T-helper 2 cell treated with Interferon-gamma antibody and Interleukin-4, amounts not matched to agents 5 μg/mL and 100 μg/mL, for 36 hours (primary cell): Measurements from ENCODE around the gene CD302.
"Not testable (repeated sequence)": the region's sequence is repeated elsewhere in the genome, so short reads cannot be mapped to it uniquely, and the experiment has no call there.

Source experiments
- DNase-seq: peaks from one replicate; pipeline ENCODE4 v3.0.0; 2021; ENCODE audit warnings: low spot score
- H3K27ac Mint-ChIP-seq: one replicate; pipeline ENCODE4 v1.8.0; 2021; ENCODE audit warnings: mild to moderate bottlenecking, mixed read lengths
- H3K27me3 Mint-ChIP-seq: one replicate; pipeline ENCODE4 v1.8.0; 2021; ENCODE audit warnings: low read depth, mixed read lengths
- H3K36me3 Mint-ChIP-seq: one replicate; pipeline ENCODE4 v1.8.0; 2021; ENCODE audit warnings: low read depth, mixed read lengths
- H3K4me1 Mint-ChIP-seq: one replicate; pipeline ENCODE4 v1.8.0; 2021; ENCODE audit warnings: low read depth, mixed read lengths
- H3K4me3 Mint-ChIP-seq: one replicate; pipeline ENCODE4 v1.8.0; 2022; ENCODE audit warnings: mild to moderate bottlenecking, moderate library complexity, mixed read lengths
- H3K9me3 Mint-ChIP-seq: one replicate; pipeline ENCODE4 v1.8.0; 2021; ENCODE audit warnings: mixed read lengths

Gene CD302, protein sequence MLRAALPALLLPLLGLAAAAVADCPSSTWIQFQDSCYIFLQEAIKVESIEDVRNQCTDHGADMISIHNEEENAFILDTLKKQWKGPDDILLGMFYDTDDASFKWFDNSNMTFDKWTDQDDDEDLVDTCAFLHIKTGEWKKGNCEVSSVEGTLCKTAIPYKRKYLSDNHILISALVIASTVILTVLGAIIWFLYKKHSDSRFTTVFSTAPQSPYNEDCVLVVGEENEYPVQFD

DNA sequence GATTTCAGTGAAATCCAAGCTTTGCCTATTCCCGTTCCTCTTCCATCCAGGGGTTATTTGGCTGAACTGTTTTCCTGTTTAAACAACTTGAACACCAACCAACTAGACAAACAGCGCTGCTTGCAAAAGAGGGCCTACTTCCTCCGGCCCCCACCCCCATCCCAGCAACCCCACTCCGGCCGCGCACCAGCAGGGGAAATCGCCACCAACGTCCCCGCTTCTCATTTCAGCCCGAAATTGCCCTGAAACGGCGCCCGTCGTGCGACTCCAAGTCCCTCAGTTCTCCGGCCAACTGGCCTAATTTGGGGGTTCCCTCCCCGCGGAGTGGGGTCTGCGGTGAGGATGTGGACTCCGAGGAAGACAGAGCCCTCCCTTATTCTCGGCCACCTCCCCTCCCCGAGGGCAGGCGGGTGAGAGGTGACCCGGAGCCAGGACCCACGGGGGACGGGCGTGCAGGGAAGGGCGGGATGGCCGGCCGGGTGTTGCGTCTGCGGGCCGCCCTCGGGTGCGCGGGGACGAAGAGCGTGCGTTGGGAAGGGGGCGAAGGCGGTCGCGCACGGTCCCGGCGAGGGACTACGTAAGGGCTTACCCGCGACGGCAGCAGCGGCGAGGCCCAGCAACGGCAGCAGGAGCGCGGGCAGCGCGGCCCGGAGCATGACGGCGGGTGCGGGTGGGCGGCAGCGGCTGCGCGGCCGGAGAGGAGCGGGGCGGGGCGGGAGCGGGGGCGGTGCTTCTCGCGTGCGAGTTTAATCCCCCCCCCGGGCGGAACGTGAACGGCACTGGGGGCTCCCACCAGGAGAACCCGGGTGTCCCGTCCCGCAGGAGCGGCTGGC lies at the start of gene CD302:
Gene CD302, minus strand, starts transcription at position 666 of the 833 bp plus-strand sequence. Its CDS starts 10 bp downstream, at position 656.
- Mint-ChIP-seq H3K36me3 (peaks cover 2% of the 10 kb centered on the region), H3K27ac (no peak within 1 kb of the TSS), H3K27me3 (peaks cover 55% of the 10 kb centered on the region), H3K4me3 (peak within 1 kb of the TSS; percentile 70), H3K4me1 (peaks cover 9% of the 10 kb centered on the region), H3K9me3 (no peaks in the 10 kb centered on the region)
- peak; percentile 32 for DNase-seq

DNA sequence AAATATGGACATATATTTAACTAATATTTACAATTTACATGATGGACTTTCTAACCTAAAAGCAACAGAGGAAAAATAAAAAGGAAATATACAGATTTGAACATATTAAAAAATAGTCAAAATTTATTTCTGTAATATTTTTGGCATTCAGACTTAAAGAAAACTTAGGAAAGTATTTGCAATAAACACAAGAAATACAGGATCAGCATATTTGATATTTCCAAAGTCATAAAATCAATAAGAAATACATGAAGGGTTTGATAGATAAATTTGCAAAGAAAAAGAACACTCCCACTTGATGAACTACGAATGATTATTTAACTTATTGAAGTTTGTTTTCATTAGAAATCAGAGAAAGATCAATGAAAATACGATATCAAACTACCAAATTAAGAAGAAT lies 48.6 kb upstream of the CD302 start:
- Mint-ChIP-seq H3K27me3 (no peaks in the 10 kb centered on the region), H3K9me3 (no peaks in the 10 kb centered on the region), H3K27ac (no peak overlapping the region), H3K36me3 (peaks cover 14% of the 10 kb centered on the region), H3K4me1 (no peaks in the 10 kb centered on the region), H3K4me3 (no peak overlapping the region)
- no peak for DNase-seq

DNA sequence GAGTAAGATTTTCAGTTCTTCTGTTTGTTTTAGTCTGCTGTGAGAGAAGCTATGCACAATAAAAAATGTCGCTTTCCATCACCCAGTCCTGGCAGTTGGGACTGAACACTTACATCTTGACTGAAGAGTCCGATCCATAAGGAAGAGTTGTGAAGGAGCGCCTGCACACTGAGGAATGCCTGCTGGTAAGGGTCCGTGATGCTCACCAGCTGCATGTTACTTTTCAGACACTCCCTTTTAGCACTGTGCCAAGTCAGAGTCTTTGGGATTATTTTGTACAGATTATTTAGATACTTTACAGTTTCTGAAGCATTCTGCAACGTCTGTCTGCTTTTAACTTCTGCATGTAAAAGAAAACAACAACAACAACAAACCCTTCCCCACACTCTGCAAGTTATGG lies 42.6 kb upstream of the CD302 start:
- H3K4me3 Mint-ChIP-seq = no peak overlapping the region
- H3K9me3 Mint-ChIP-seq = no peaks in the 10 kb centered on the region
- DNase-seq = no peak
- no peaks in the 10 kb centered on the region for H3K27me3 Mint-ChIP-seq
- H3K4me1 Mint-ChIP-seq = no peaks in the 10 kb centered on the region
- no peak overlapping the region for H3K27ac Mint-ChIP-seq
- peaks cover 7% of the 10 kb centered on the region for H3K36me3 Mint-ChIP-seq

DNA sequence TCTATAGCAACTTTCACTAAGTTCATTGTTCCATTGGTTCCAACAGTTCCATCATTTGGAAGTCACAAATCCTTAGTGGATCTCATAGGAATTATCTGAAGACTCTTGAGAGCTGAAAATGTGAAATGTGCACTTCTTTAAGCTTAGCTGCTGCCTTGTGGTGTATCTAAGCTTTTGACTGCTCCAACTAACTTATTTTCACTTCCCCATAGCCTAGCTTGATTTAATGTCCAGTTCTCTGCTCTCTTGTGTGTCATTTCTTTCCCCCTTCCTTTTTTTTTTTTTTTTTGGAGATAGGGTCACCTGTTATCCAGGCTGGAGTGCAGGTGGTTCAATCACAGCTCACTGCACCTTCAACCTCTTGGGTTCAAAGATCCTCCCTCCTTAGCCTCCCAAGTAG lies 34.9 kb upstream of the CD302 start:
- DNase-seq = no peak
- Mint-ChIP-seq H3K9me3 (peaks cover 1% of the 10 kb centered on the region), H3K27me3 (no peaks in the 10 kb centered on the region), H3K36me3 (peaks cover 12% of the 10 kb centered on the region), H3K27ac (no peak overlapping the region), H3K4me1 (no peaks in the 10 kb centered on the region), H3K4me3 (no peak overlapping the region)

DNA sequence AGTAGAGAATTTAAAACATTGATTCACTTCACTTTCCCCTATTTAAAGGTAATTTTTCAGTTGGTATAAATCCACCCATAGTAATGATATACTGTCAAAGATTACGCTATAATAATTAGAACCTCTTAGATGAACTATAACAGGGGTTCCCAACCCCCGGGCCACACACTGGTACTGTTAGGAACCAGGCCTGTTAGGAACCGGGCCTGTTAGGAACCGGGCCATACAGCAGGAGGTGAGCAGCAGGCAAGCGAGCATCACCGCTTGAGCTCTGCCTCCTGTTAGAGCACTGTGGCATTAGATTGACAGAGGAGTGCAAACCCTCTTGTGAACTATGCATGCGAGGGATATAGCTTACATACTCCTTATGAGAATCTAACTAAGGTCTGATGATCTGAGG lies 34.0 kb upstream of the CD302 start:
- Mint-ChIP-seq H3K27me3 (no peaks in the 10 kb centered on the region), H3K4me1 (no peaks in the 10 kb centered on the region), H3K27ac (no peak overlapping the region), H3K4me3 (no peak overlapping the region), H3K36me3 (peaks cover 21% of the 10 kb centered on the region), H3K9me3 (peaks cover 9% of the 10 kb centered on the region)
- DNase-seq = no peak

DNA sequence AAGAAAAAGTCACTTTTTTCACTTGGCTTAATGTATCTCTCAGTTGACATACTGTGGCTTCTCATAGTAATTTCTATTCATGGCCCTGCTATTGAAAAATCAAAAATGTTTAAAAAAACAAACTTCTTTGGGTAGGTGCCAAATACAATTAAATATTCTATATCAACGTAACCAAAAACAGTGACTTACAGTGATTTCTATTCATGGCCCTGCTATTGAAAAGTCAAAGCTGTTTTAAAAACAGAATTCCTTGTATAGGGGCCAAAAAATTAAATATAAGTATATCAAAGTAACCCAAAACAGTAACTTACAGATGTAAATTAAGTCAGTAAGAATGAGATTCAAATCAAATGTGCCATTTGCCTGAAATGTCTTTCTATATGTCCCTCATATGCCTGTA lies 31.4 kb upstream of the CD302 start:
- Mint-ChIP-seq H3K27ac (no peak overlapping the region), H3K4me1 (no peaks in the 10 kb centered on the region), H3K4me3 (no peak overlapping the region), H3K27me3 (no peaks in the 10 kb centered on the region), H3K36me3 (peaks cover 33% of the 10 kb centered on the region), H3K9me3 (peaks cover 15% of the 10 kb centered on the region)
- DNase-seq = no peak

DNA sequence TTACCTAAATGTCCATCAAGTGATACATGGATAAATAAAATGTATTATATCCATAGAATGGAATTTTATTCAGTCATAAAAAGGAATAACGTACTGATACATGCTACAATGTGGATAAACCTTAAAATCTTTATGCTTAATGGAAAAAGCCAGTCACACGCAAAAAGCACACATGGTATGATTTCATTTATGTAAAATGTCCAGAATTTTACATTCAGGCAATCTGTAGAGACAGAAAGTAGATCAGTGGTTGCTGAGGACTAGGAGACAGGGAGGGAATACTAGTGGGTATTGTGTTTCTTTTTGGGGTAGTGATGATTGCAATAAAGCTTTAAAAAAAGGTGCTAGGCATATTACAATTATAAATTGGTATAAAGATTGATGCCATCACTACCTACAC lies 30.7 kb upstream of the CD302 start:
- H3K36me3 Mint-ChIP-seq = peaks cover 31% of the 10 kb centered on the region
- H3K4me1 Mint-ChIP-seq = no peaks in the 10 kb centered on the region
- H3K4me3 Mint-ChIP-seq = no peak overlapping the region
- H3K27me3 Mint-ChIP-seq = no peaks in the 10 kb centered on the region
- peaks cover 15% of the 10 kb centered on the region for H3K9me3 Mint-ChIP-seq
- no peak for DNase-seq
- H3K27ac Mint-ChIP-seq = no peak overlapping the region

DNA sequence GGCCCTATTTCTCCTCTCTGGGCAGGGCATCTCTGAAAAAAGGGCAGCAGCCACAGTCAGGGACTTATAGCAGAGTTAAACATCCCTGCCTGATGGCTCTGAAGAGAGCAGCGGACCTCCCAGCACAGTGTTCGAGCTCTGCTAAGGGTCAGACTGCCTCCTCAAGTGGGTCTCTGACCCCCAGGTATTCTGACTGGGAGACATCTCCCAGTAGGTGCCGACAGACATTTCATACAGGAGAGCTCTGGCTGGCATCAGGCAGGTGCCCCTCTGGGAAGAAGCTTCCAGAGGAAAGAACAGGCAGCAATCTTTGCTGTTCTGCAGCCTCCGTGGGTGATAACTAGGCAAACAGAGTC lies 24.4 kb upstream of the CD302 start:
- peaks cover 21% of the 10 kb centered on the region for H3K36me3 Mint-ChIP-seq

DNA sequence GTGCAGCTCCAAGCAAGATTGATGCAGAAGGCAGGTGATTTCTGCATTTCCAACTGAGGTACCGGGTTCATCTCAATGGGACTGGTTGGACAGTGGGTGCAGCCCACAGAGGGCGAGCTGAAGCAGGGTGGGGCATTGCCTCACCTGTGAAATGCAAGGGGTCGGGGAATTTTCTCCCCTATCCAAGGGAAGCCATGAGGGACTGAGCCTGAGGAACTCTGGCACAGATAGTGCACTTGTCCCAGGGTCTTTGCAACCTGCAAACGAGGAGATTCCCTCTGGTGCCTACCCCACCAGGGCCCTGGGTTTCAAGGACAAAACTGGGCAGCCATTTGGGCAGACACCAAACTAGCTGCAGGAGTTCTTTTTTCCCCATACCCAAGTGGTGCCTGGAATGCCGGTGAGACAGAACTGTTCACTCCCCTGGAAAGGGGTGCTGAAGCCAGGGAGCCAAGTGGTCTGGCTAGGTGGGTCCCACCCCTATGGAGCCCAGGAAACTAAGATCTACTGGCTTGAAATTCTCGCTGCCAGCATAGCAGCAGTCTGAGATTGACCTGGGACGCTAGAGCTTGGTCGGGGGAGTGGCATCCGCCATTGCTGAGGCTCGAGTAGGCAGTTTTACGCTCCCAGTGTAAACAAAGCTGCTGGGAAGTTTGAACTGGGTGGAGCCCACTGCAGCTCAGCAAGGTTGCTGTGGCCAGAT lies 23.9 kb upstream of the CD302 start:
- H3K4me3 Mint-ChIP-seq, H3K9me3 Mint-ChIP-seq, H3K4me1 Mint-ChIP-seq, H3K27ac Mint-ChIP-seq, DNase-seq, H3K27me3 Mint-ChIP-seq: not testable (repeated sequence)
- peaks cover 16% of the 10 kb centered on the region for H3K36me3 Mint-ChIP-seq

More for the DNA sequence above, 24.4 kb upstream of the CD302 start:
- H3K9me3 Mint-ChIP-seq, H3K4me1 Mint-ChIP-seq, H3K4me3 Mint-ChIP-seq, H3K27ac Mint-ChIP-seq, H3K27me3 Mint-ChIP-seq, DNase-seq: not testable (repeated sequence)

DNA sequence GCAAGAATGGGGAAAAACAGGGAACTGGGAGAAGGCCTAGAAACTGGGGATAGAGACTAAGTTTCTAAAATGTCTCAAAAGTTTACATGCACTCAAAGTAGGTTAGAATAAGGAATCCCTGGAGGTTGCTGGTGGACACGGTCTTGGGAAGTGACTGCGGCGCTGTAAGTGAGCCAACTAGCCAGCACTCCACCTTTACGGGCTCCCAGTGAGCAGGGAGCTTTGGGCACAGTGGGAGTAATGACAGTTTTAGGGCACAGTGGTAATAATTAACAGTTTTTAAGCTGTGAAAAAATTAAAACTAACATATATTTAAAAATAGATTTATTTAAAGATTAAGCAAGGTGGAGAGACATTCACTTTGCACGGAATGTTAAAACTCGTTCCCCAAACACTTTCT lies 20.9 kb upstream of the CD302 start:
- Mint-ChIP-seq H3K36me3 (peaks cover 11% of the 10 kb centered on the region), H3K4me1 (no peaks in the 10 kb centered on the region), H3K27ac (no peak overlapping the region)

DNA sequence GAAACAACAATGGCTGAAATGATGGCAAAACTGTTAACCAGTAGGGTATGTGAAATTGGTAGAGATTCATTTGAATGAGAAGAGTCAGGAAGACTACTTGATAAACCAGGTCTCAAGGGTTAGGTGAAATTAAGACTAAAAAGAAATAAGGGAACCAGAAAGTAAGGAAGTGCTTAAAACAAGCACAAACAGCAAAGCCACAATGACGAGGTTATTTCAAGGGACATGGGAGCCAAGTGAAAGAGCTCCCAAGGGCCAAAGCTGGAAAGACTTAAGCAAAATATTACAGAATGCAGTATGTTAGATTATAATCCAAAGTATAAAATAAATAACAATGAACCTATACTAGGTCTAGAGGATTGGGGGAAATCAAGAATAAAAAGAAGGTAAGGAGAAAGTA lies 19.3 kb upstream of the CD302 start:
- no peak overlapping the region for H3K27ac Mint-ChIP-seq

More for the DNA sequence above, 20.9 kb upstream of the CD302 start:
- Mint-ChIP-seq H3K4me3 (no peak overlapping the region), H3K27me3 (no peaks in the 10 kb centered on the region), H3K9me3 (no peaks in the 10 kb centered on the region)
- DNase-seq = no peak

DNA sequence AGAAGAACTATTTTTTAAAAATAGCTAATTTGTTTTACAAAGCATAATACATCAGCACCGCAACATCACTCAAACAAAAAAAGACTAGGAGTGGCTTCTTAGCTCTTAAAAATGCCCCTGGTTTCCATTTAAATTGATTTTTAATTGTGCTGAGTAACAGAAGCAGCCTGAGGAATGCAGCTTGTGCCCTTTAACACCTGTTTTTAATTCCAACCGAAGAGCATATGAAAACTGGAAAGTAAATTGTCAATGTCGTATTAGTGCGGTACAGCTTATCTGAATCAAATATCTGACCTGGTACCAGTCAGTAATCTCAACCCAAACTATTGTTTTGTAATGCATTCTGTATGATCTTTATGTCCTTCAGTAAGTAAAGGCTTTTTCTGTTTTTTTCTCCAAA lies 13.2 kb upstream of the CD302 start:
- H3K36me3 Mint-ChIP-seq = peaks cover 10% of the 10 kb centered on the region
- peaks cover 2% of the 10 kb centered on the region for H3K4me1 Mint-ChIP-seq
- no peak overlapping the region for H3K4me3 Mint-ChIP-seq
- no peaks in the 10 kb centered on the region for H3K9me3 Mint-ChIP-seq
- H3K27ac Mint-ChIP-seq = no peak overlapping the region
- DNase-seq = no peak
- H3K27me3 Mint-ChIP-seq = no peaks in the 10 kb centered on the region

More for the DNA sequence above, 19.3 kb upstream of the CD302 start:
- Mint-ChIP-seq H3K4me1 (peaks cover 2% of the 10 kb centered on the region), H3K9me3 (no peaks in the 10 kb centered on the region), H3K27me3 (no peaks in the 10 kb centered on the region), H3K4me3 (no peak overlapping the region), H3K36me3 (peaks cover 14% of the 10 kb centered on the region)
- no peak for DNase-seq

DNA sequence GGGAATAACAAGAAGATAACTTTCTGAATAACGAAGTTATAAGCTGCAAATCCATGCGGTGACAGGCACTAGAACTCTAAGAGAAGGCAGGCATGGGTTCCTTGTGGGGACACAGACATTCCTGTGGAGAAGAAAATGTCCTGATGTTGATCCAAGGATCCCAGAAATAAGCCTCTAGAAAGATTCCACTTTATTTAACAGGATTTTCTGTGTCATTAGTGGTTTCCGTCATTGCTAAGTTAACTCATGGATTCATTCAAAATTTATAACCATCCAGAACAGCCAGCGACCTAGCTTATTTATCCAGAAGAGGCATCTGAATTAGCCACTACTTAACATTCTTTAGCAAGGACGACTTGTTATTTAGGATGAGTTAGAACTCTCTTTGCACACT lies 10.0 kb upstream of the CD302 start:
- peaks cover 2% of the 10 kb centered on the region for H3K4me1 Mint-ChIP-seq
- no peaks in the 10 kb centered on the region for H3K9me3 Mint-ChIP-seq
- H3K27me3 Mint-ChIP-seq = no peaks in the 10 kb centered on the region
- peaks cover 3% of the 10 kb centered on the region for H3K36me3 Mint-ChIP-seq
- DNase-seq = no peak
- no peak overlapping the region for H3K4me3 Mint-ChIP-seq
- no peak overlapping the region for H3K27ac Mint-ChIP-seq
